B cell (primary cell): Measurements from ENCODE around the gene C3orf85. TPM values are rescaled to one million over a fixed set of nuclear protein-coding genes. Genes with fewer than 3 reads are reported as not detected.

Source experiments
- ATAC-seq: fragments of 200-7000 bp; cut with Tn5 transposase; one replicate; pipeline ENCODE4 v1.10.0; 2021; ENCODE audit warnings: low read depth, mild to moderate bottlenecking, moderate number of reproducible peaks, moderate library complexity
- CTCF ChIA-PET: fragments of 350-600 bp; sonication (Branson Sonifier 250); formaldehyde crosslinking; loops from one replicate; lab custom pipeline; 2021; ENCODE audit warnings: antibody characterized with exemption, inconsistent platforms; lab: Charles Lee
- POLR2A ChIA-PET: fragments of 350-600 bp; sonication (Branson Sonifier 250); formaldehyde crosslinking; loops from one replicate; lab custom pipeline; 2021; ENCODE audit warnings: antibody characterized with exemption; lab: Charles Lee
- DNase-seq: peaks from one replicate; pipeline ENCODE4 v3.0.0; 2013
- H2AFZ ChIP-seq: 2 replicates; pipeline ENCODE4 v1.6.1; 2012; ENCODE audit warnings: mild to moderate bottlenecking, low read depth, low read length; ENCODE audit not compliant: insufficient read depth, poor library complexity, severe bottlenecking
- H3K27ac ChIP-seq, 2 donors: 1 replicate in 1 of 2; 2 replicates in 1 of 2; pipeline ENCODE4 v1.5.1; 2012 to 2013; ENCODE audit warnings: low read length in 2 of 2, mild to moderate bottlenecking in 2 of 2, moderate library complexity in 1 of 2
- H3K27me3 ChIP-seq, 4 experiments: fragments of 200-600 bp in 1 of 4; sonication (generic) in 1 of 4; replicated peaks in 1 of 4; 1 replicate in 2 of 4; 2 replicates in 2 of 4; pipeline versions ENCODE4 v1.6.1 to v1.7.0; 2013 to 2016; ENCODE audit warnings: low read length in 3 of 4, mild to moderate bottlenecking in 2 of 4, mixed read lengths in 1 of 4, moderate library complexity in 1 of 4; ENCODE audit not compliant: insufficient read depth in 4 of 4, control insufficient read depth in 3 of 4; ENCODE audit errors: control extremely low read depth in 1 of 4
- H3K36me3 ChIP-seq, 2 experiments: replicated peaks in 1 of 2; 1 replicate in 1 of 2; 2 replicates in 1 of 2; pipeline versions ENCODE4 v1.6.1 to v1.7.1; 2013; ENCODE audit warnings: low read length in 1 of 2; ENCODE audit not compliant: insufficient read depth in 2 of 2, control insufficient read depth in 1 of 2; ENCODE audit errors: control extremely low read depth in 1 of 2, extremely low read depth in 1 of 2
- H3K4me1 ChIP-seq, 2 donors: fragments of 200-600 bp in 1 of 2; sonication (generic) in 1 of 2; 1 replicate in 1 of 2; 2 replicates in 1 of 2; pipeline versions ENCODE4 v1.5.1 to v1.6.1; 2013 to 2017; ENCODE audit warnings: low read length in 2 of 2; ENCODE audit not compliant: control insufficient read depth in 2 of 2, insufficient read depth in 2 of 2
- H3K4me2 ChIP-seq: replicated peaks from 2 replicates; pipeline ENCODE3; 2012; ENCODE audit warnings: mild to moderate bottlenecking, low read depth, low read length; ENCODE audit not compliant: poor library complexity, severe bottlenecking
- H3K4me3 ChIP-seq, 5 experiments: fragments of 200-600 bp in 1 of 5; sonication (generic) in 1 of 5; 1 replicate in 3 of 5; 2 replicates in 2 of 5; pipeline versions ENCODE4 v1.5.1 to v1.7.0; 2011 to 2016; ENCODE audit warnings: low read length in 4 of 5, mild to moderate bottlenecking in 4 of 5, low read depth in 2 of 5, control low read depth in 1 of 5, moderate library complexity in 1 of 5; ENCODE audit not compliant: insufficient read depth in 1 of 5; ENCODE audit errors: control extremely low read depth in 1 of 5, extremely low read depth in 1 of 5
- H3K79me2 ChIP-seq: fragments of 200-600 bp; sonication (generic); one replicate; pipeline ENCODE4 v1.6.0; 2016; ENCODE audit warnings: low read length; ENCODE audit not compliant: control insufficient read depth, insufficient read depth
- H3K9ac ChIP-seq: fragments of 200-600 bp; sonication (generic); 2 replicates; pipeline ENCODE4 v1.6.1; 2017; ENCODE audit warnings: mild to moderate bottlenecking, low read length, moderate library complexity
- H3K9me3 ChIP-seq, 3 donors: one replicate each; pipeline versions ENCODE4 v1.6.1 to v1.7.1; 2013; ENCODE audit warnings: low read length in 2 of 3; ENCODE audit not compliant: control insufficient read depth in 2 of 3, insufficient read depth in 1 of 3; ENCODE audit errors: control extremely low read depth in 1 of 3
- H4K20me1 ChIP-seq: 2 replicates; pipeline ENCODE4 v1.6.0; 2012; ENCODE audit warnings: mild to moderate bottlenecking, low read length; ENCODE audit not compliant: insufficient read depth, control insufficient read depth, poor library complexity, severe bottlenecking
- H3K27ac Mint-ChIP-seq: one replicate; pipeline ENCODE4 v1.8.0; 2021; ENCODE audit warnings: mixed read lengths
- H3K27me3 Mint-ChIP-seq: one replicate; pipeline ENCODE4 v1.8.0; 2021; ENCODE audit warnings: mixed read lengths
- H3K4me1 Mint-ChIP-seq: one replicate; pipeline ENCODE4 v1.8.0; 2021; ENCODE audit warnings: mixed read lengths
- H3K4me3 Mint-ChIP-seq: one replicate; pipeline ENCODE4 v1.8.0; 2021; ENCODE audit warnings: mixed read lengths
- H3K9me3 Mint-ChIP-seq: one replicate; pipeline ENCODE4 v1.8.0; 2022; ENCODE audit warnings: mixed read lengths; ENCODE audit not compliant: insufficient read depth
- EZH2 ChIP-seq: IDR thresholded peaks from 2 replicates; pipeline ENCODE4 v1.6.1; 2012; ENCODE audit warnings: borderline replicate concordance, low read depth, mild to moderate bottlenecking, moderate library complexity, low read length; ENCODE audit not compliant: insufficient read depth, poor library complexity, severe bottlenecking
- WGBS: methylation state at CpG from one replicate; pipeline ENCODE4 v1.1.5; 2013; ENCODE audit warnings: missing lambda C conversion rate; ENCODE audit not compliant: insufficient coverage; 5-methylcytosine and 5-hydroxymethylcytosine counted together
- intact Hi-C: fragments of 100-400 bp; cut with micrococcal nuclease; formaldehyde crosslinking; loops from one replicate; pipeline ENCODE4 v1.10.0; 2022
- polyA plus RNA-seq: library from polyadenylated mRNA; depleted of rRNA; stranded (reverse); fragments of >200 nt; gene quantifications from 2 replicates; pipeline ENCODE4 v1.2.3, GENCODE V29; 2012
- total RNA-seq, 2 donors: library from RNA; stranded (reverse); fragments of 120-200 nt in 1 of 2; gene quantifications; 1 replicate in 1 of 2; 2 replicates in 1 of 2; pipeline versions ENCODE4 v1.2.3 to v1.2.4, GENCODE V29; 2013 to 2022
- TF ChIP-seq, protein P1 (sequence below): fragments of 200-600 bp; IDR thresholded peaks from one replicate; pipeline ENCODE4 v1.8.0; 2022; ENCODE audit warnings: antibody characterized with exemption, mild to moderate bottlenecking

The C3orf85 gene
- total and polyA plus RNA-seq, 2 donors (not counting 1 experiment from before 2014, with no cell fraction given): not detected

GRCh38 chr3:109143646-109144045, 7.1 kb downstream of the C3orf85 start:
- no peak overlapping the region for H3K4me3 ChIP-seq
- no peaks in the 10 kb centered on the region for H3K27me3 ChIP-seq
- no peaks in the 10 kb centered on the region for H4K20me1 ChIP-seq
- no peak overlapping the region for H2AFZ ChIP-seq
- H3K79me2 ChIP-seq: no peaks in the 10 kb centered on the region
- peaks cover 0 to 3% (median 0%) of the 10 kb centered on the region in 3 donors for H3K9me3 ChIP-seq
- WGBS: 100% methylated on average over 1 of the region's 1 CpG
- Mint-ChIP-seq H3K27ac (no peak overlapping the region), H3K27me3 (no peaks in the 10 kb centered on the region), H3K4me1 (no peaks in the 10 kb centered on the region), H3K4me3 (no peak overlapping the region), H3K9me3 (no peaks in the 10 kb centered on the region)
- H3K36me3 ChIP-seq: no peaks in the 10 kb centered on the region
- ATAC-seq (no peak), DNase-seq (no peak)
- H3K4me2 ChIP-seq: no peak overlapping the region
- no peak overlapping the region for H3K27ac ChIP-seq
- POLR2A ChIA-PET: no interaction called here
- intact Hi-C loops: no loop called here
- no peak overlapping the region for H3K9ac ChIP-seq
- TF ChIP-seq, protein P1, sequence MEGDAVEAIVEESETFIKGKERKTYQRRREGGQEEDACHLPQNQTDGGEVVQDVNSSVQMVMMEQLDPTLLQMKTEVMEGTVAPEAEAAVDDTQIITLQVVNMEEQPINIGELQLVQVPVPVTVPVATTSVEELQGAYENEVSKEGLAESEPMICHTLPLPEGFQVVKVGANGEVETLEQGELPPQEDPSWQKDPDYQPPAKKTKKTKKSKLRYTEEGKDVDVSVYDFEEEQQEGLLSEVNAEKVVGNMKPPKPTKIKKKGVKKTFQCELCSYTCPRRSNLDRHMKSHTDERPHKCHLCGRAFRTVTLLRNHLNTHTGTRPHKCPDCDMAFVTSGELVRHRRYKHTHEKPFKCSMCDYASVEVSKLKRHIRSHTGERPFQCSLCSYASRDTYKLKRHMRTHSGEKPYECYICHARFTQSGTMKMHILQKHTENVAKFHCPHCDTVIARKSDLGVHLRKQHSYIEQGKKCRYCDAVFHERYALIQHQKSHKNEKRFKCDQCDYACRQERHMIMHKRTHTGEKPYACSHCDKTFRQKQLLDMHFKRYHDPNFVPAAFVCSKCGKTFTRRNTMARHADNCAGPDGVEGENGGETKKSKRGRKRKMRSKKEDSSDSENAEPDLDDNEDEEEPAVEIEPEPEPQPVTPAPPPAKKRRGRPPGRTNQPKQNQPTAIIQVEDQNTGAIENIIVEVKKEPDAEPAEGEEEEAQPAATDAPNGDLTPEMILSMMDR: no peak
- TF ChIP-seq EZH2: no peak
- CTCF ChIA-PET: no interaction called here
- H3K4me1 ChIP-seq: no peaks in the 10 kb centered on the region

- Histone ChIP-seq H3K9ac (no peak overlapping the region), H3K9me3 (peaks cover 0 to 3% (median 2%) of the 10 kb centered on the region in 3 donors), H3K27me3 (no peaks in the 10 kb centered on the region), H2AFZ (no peak overlapping the region), H3K79me2 (no peaks in the 10 kb centered on the region), H4K20me1 (no peaks in the 10 kb centered on the region), H3K4me2 (no peak overlapping the region), H3K36me3 (no peaks in the 10 kb centered on the region), H3K4me1 (no peaks in the 10 kb centered on the region), H3K4me3 (no peak overlapping the region), H3K27ac (no peak overlapping the region)
- WGBS: 100% methylated on average over 2 of the region's 2 CpGs
- POLR2A ChIA-PET: no interaction called here
- Mint-ChIP-seq H3K27me3 (no peaks in the 10 kb centered on the region), H3K4me1 (no peaks in the 10 kb centered on the region), H3K27ac (no peak overlapping the region), H3K4me3 (no peak overlapping the region), H3K9me3 (no peaks in the 10 kb centered on the region)
- ATAC-seq: no peak
- intact Hi-C loops: no loop called here
- CTCF ChIA-PET: no interaction called here
- TF ChIP-seq, protein P1: no peak
- TF ChIP-seq EZH2: no peak
- no peak for DNase-seq
Observed at GRCh38 chr3:109149078-109149477, 12.6 kb downstream of the C3orf85 start.
